ENCODE measurements around the gene PPT1.
"Not testable (repeated sequence)": the region's sequence is repeated elsewhere in the genome, so short reads cannot be mapped to it uniquely, and the experiment has no call there.

PPT1 gene

DNA sequence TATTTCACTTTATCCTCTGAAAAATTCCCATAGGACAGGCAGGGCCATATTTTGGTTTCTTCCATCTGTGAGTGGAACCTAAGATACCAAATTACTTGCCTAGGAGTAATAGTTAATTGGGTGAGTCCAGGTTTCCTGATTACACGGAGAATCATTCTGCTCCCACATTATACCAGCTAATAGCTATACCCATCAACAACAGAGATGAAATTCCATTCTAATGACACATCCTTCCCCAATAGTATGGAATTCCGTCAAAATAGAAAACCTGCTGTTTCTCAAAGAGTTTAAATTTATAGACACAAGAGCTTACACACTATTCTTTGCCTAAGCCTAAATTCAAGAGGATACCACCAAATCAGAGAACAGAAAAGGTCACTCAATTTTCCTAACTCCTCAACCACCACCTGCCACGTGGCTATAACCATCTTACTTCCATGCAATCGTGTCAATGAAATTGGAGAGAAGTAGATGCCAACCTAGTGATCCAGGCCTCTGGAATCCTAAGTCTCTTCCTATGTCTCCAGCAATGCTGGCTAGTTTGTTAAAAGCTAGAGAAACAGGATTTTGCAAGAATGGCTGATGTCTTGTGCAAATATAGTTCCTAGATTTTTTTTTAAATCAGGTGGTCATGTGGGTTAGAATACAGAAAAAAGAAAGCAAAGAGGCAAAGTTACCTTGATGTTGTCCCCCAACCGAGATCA is 6.2 kb downstream of the PPT1 start:
- no peak overlapping the region for H3K4me2 ChIP-seq (ENCODE audit: low read depth, low read length, poor library complexity, severe bottlenecking)
- H3K36me3 ChIP-seq (ENCODE audit: insufficient read depth, low read length): peaks cover 34% of the 10 kb centered on the region; the same call in 1 of the 2 replicates
- peaks cover 7% of the 10 kb centered on the region; the same call in 1 of the 2 replicates for H3K79me2 ChIP-seq (ENCODE audit: insufficient read depth, low read length)
- no peaks in the 10 kb centered on the region for H3K9me2 ChIP-seq (replicated peaks; ENCODE audit: low read depth, low read length)
- no peak for TF ChIP-seq EZH2phosphoT487 (IDR thresholded peaks at IDR 0.05; ENCODE audit: borderline replicate concordance)
- TF ChIP-seq, protein P1, sequence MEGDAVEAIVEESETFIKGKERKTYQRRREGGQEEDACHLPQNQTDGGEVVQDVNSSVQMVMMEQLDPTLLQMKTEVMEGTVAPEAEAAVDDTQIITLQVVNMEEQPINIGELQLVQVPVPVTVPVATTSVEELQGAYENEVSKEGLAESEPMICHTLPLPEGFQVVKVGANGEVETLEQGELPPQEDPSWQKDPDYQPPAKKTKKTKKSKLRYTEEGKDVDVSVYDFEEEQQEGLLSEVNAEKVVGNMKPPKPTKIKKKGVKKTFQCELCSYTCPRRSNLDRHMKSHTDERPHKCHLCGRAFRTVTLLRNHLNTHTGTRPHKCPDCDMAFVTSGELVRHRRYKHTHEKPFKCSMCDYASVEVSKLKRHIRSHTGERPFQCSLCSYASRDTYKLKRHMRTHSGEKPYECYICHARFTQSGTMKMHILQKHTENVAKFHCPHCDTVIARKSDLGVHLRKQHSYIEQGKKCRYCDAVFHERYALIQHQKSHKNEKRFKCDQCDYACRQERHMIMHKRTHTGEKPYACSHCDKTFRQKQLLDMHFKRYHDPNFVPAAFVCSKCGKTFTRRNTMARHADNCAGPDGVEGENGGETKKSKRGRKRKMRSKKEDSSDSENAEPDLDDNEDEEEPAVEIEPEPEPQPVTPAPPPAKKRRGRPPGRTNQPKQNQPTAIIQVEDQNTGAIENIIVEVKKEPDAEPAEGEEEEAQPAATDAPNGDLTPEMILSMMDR (conservative IDR thresholded peaks at IDR 0.05; ENCODE audit: low read length): no peak
- H3K9me3 ChIP-seq (ENCODE audit: insufficient read depth, low read depth, low read length): no peaks in the 10 kb centered on the region
- no peaks in the 10 kb centered on the region for H3F3A ChIP-seq (ENCODE audit: low read depth)
- no peaks in the 10 kb centered on the region for H3K27me3 ChIP-seq (ENCODE audit: insufficient read depth, low read length, poor library complexity, severe bottlenecking)
- peaks cover 11% of the 10 kb centered on the region for H3K4me1 ChIP-seq (ENCODE audit: insufficient read depth, low read length, poor library complexity, severe bottlenecking)
- no peak overlapping the region for H3K4me3 ChIP-seq (ENCODE audit: low read length, poor library complexity, severe bottlenecking)
- no peaks in the 10 kb centered on the region for H4K20me1 ChIP-seq (ENCODE audit: insufficient read depth, low read length, poor library complexity, severe bottlenecking)
- no peak overlapping the region for H2AFZ ChIP-seq (ENCODE audit: low read length)
- H3K9ac ChIP-seq (ENCODE audit: low read depth, low read length, poor library complexity, severe bottlenecking): no peak overlapping the region

DNA sequence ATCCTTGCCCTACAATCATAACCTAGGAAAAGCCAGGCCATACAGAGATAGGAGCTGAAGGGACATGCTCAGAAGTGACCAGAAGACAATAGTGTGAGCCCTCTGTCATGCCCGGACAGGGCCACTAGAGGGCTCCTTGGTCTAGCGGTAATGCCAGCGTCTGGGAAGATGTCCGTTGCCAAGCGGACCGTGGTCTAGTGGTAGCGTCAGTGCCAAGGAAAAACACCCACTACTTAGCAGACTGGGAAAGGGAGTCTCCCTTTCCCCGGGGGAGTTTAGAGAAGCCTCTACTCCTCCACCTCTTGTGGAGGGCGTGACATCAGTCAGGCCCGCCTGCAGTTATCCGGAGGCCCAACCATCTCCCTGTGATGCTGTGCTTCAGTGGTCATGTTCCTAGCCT is 12.3 kb downstream of the PPT1 start:
- not testable (repeated sequence) for H3K4me2 ChIP-seq (ENCODE audit: low read depth, low read length, poor library complexity, severe bottlenecking); H3K27me3 ChIP-seq (ENCODE audit: insufficient read depth, low read length, poor library complexity, severe bottlenecking); H3F3A ChIP-seq (ENCODE audit: low read depth); H3K9me2 ChIP-seq (replicated peaks; ENCODE audit: low read depth, low read length); H2AFZ ChIP-seq (ENCODE audit: low read length); H3K9me3 ChIP-seq (ENCODE audit: insufficient read depth, low read depth, low read length); H3K9ac ChIP-seq (ENCODE audit: low read depth, low read length, poor library complexity, severe bottlenecking); H4K20me1 ChIP-seq (ENCODE audit: insufficient read depth, low read length, poor library complexity, severe bottlenecking); H3K4me1 ChIP-seq (ENCODE audit: insufficient read depth, low read length, poor library complexity, severe bottlenecking); H3K79me2 ChIP-seq (ENCODE audit: insufficient read depth, low read length); H3K4me3 ChIP-seq (ENCODE audit: low read length, poor library complexity, severe bottlenecking)
- TF ChIP-seq, protein P1 (conservative IDR thresholded peaks at IDR 0.05; ENCODE audit: low read length): peak; percentile 64
- H3K36me3 ChIP-seq (ENCODE audit: insufficient read depth, low read length): peaks cover 22% of the 10 kb centered on the region; the same call in 1 of the 2 replicates

DNA sequence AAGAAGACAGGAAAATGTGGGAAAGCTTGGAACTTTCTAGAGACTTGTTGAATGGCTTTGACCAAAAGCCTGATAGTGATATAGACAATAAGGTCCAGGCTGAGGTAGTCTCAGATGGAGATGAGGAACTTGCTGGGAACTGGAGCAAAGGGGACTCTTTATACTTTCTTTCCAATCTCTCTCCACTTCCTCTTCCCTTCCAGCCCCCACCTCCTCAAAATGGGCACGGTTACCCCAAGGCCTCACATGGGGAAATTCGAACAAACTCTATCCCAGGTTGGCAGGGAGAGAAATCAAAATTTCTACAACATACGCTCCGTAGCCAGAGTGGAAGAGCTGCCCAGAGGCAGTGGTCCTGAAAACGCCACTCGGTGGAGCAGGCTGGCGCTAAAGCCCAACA is 15.2 kb downstream of the PPT1 start:
- Histone ChIP-seq H3F3A (ENCODE audit: low read depth) (no peaks in the 10 kb centered on the region), H3K4me1 (ENCODE audit: insufficient read depth, low read length, poor library complexity, severe bottlenecking) (no peaks in the 10 kb centered on the region), H3K36me3 (ENCODE audit: insufficient read depth, low read length) (peaks cover 22% of the 10 kb centered on the region; the same call in 1 of the 2 replicates), H4K20me1 (ENCODE audit: insufficient read depth, low read length, poor library complexity, severe bottlenecking) (no peaks in the 10 kb centered on the region), H2AFZ (ENCODE audit: low read length) (no peak overlapping the region), H3K4me3 (ENCODE audit: low read length, poor library complexity, severe bottlenecking) (no peak overlapping the region), H3K27me3 (ENCODE audit: insufficient read depth, low read length, poor library complexity, severe bottlenecking) (no peaks in the 10 kb centered on the region), H3K9me3 (ENCODE audit: insufficient read depth, low read depth, low read length) (no peaks in the 10 kb centered on the region), H3K79me2 (ENCODE audit: insufficient read depth, low read length) (no peaks in the 10 kb centered on the region), H3K4me2 (ENCODE audit: low read depth, low read length, poor library complexity, severe bottlenecking) (no peak overlapping the region), H3K9ac (ENCODE audit: low read depth, low read length, poor library complexity, severe bottlenecking) (no peak overlapping the region), H3K9me2 (replicated peaks; ENCODE audit: low read depth, low read length) (no peaks in the 10 kb centered on the region)
- TF ChIP-seq EZH2phosphoT487 (IDR thresholded peaks at IDR 0.05; ENCODE audit: borderline replicate concordance): no peak
- TF ChIP-seq, protein P1 (conservative IDR thresholded peaks at IDR 0.05; ENCODE audit: low read length): no peak

Data from Loucy (cell line).